Naive thymus-derived CD4-positive, alpha-beta T cell (primary cell): ENCODE results near the gene PDE3A. TPM values are rescaled to one million over a fixed set of nuclear protein-coding genes. Genes with fewer than 3 reads are reported as not detected.

Experiments
- ATAC-seq: fragments of 150-1000 bp; cut with Tn5 transposase; 2 replicates; pipeline ENCODE4 v1.10.0; 2021; ENCODE audit warnings: mild to moderate bottlenecking, moderate library complexity
- CTCF ChIA-PET: fragments of 350-600 bp; sonication (Branson Sonifier 250); formaldehyde crosslinking; loops from one replicate; lab custom pipeline; 2021; ENCODE audit warnings: antibody characterized with exemption; lab: Charles Lee
- POLR2A ChIA-PET: fragments of 350-600 bp; sonication (Branson Sonifier 250); formaldehyde crosslinking; loops from one replicate; lab custom pipeline; 2021; ENCODE audit warnings: antibody characterized with exemption, inconsistent platforms; lab: Charles Lee
- DNase-seq, 9 donors: peaks; one replicate each; pipeline versions ENCODE4 v3.0.0 to v3.0.0-alpha.2; 2020 to 2022; ENCODE audit warnings: mixed read lengths in 1 of 9
- H3K27ac ChIP-seq: one replicate; pipeline ENCODE4 v1.7.0; 2013; ENCODE audit warnings: mild to moderate bottlenecking, low read depth, low read length, moderate library complexity
- H3K27me3 ChIP-seq, 2 donors: one replicate each; pipeline ENCODE4 v1.7.0; 2013; ENCODE audit warnings: low read length in 2 of 2, mild to moderate bottlenecking in 2 of 2, moderate library complexity in 2 of 2; ENCODE audit not compliant: control insufficient read depth in 2 of 2, insufficient read depth in 2 of 2
- H3K36me3 ChIP-seq, 3 experiments: 1 replicate in 2 of 3; 2 replicates in 1 of 3; pipeline ENCODE4 v1.7.0; 2013; ENCODE audit warnings: low read length in 3 of 3, mild to moderate bottlenecking in 3 of 3, moderate library complexity in 1 of 3; ENCODE audit not compliant: insufficient read depth in 3 of 3, control insufficient read depth in 2 of 3
- H3K4me1 ChIP-seq, 2 donors: one replicate each; pipeline ENCODE4 v1.7.0; 2013; ENCODE audit warnings: low read length in 2 of 2, mild to moderate bottlenecking in 2 of 2, moderate library complexity in 1 of 2; ENCODE audit not compliant: control insufficient read depth in 2 of 2, insufficient read depth in 2 of 2
- H3K4me3 ChIP-seq: 2 replicates; pipeline ENCODE4 v1.7.0; 2013; ENCODE audit warnings: mild to moderate bottlenecking, low read length
- H3K9me3 ChIP-seq, 3 experiments: 1 replicate in 2 of 3; 2 replicates in 1 of 3; pipeline ENCODE4 v1.7.0; 2013; ENCODE audit warnings: low read length in 3 of 3; ENCODE audit not compliant: control insufficient read depth in 2 of 3
- H3K27ac Mint-ChIP-seq, 9 donors: one replicate each; pipeline ENCODE4 v1.8.0; 2020 to 2022; ENCODE audit warnings: mixed read lengths in 9 of 9, mild to moderate bottlenecking in 8 of 9, moderate library complexity in 5 of 9, inconsistent platforms in 2 of 9
- H3K27me3 Mint-ChIP-seq, 5 donors: one replicate each; pipeline ENCODE4 v1.8.0; 2021 to 2022; ENCODE audit warnings: mixed read lengths in 5 of 5, mild to moderate bottlenecking in 1 of 5
- H3K36me3 Mint-ChIP-seq, 5 donors: one replicate each; pipeline ENCODE4 v1.8.0; 2020 to 2022; ENCODE audit warnings: mixed read lengths in 5 of 5, mild to moderate bottlenecking in 3 of 5, inconsistent platforms in 1 of 5
- H3K4me1 Mint-ChIP-seq, 7 donors: one replicate each; pipeline ENCODE4 v1.8.0; 2020 to 2022; ENCODE audit warnings: mixed read lengths in 7 of 7, mild to moderate bottlenecking in 3 of 7, inconsistent platforms in 1 of 7
- H3K4me3 Mint-ChIP-seq, 10 donors: one replicate each; pipeline ENCODE4 v1.8.0; 2020 to 2022; ENCODE audit warnings: mild to moderate bottlenecking in 10 of 10, mixed read lengths in 10 of 10, moderate library complexity in 6 of 10, inconsistent platforms in 2 of 10
- H3K9me3 Mint-ChIP-seq, 11 donors: one replicate each; pipeline ENCODE4 v1.8.0; 2020 to 2022; ENCODE audit warnings: mixed read lengths in 11 of 11, mild to moderate bottlenecking in 4 of 11, inconsistent platforms in 1 of 11, moderate library complexity in 1 of 11
- intact Hi-C, 2 donors: fragments of 100-400 bp; cut with micrococcal nuclease; formaldehyde crosslinking; loops; one replicate each; pipeline ENCODE4 v1.15.1; 2023
- polyA plus RNA-seq, 2 donors: library from polyadenylated mRNA; unstranded; fragments of 300-500 nt; fragmentation: Illumina TruSeq; gene quantifications; one replicate each; pipeline ENCODE4 v1.2.3, GENCODE V29; 2021
- total RNA-seq, 6 experiments: library from RNA in 5 of 6; stranded (reverse) in 5 of 6; gene quantifications; 1 replicate in 5 of 6; 2 replicates in 1 of 6; pipeline ENCODE4 v1.2.3 and lab custom pipeline; 2021 to 2026

PDE3A gene
- total and polyA plus RNA-seq, 7 experiments from 2014 or later: 0.42 TPM; not detected in 6

DNA sequence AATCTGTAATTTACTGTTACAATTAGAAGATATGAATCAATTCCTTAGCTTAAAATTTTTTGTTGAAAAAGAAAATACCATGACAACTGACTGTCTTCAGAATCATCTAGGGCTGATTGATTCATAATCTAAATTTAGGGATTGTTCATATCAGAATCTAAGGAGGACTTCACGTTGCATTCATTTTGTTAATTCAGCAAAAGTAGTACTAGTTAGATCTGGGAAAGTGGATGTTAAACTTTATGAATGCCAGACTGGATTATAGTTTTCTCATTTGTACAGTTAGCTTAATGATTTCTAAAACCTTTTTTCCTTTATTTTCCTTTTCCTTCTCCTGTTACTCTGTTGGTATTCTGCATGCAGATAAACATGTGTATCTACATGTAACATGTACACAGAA is 135.5 kb downstream of the PDE3A start:
- CTCF ChIA-PET: no interaction called here
- ATAC-seq (no peak), DNase-seq (no peak)
- Histone ChIP-seq H3K9me3 (no peaks in the 10 kb centered on the region), H3K4me3 (no peak overlapping the region), H3K36me3 (no peaks in the 10 kb centered on the region), H3K27ac (no peak overlapping the region), H3K27me3 (no peaks in the 10 kb centered on the region), H3K4me1 (no peaks in the 10 kb centered on the region)
- Mint-ChIP-seq H3K4me1 (no peaks in the 10 kb centered on the region), H3K36me3 (no peaks in the 10 kb centered on the region), H3K27ac (no peak overlapping the region), H3K4me3 (no peak overlapping the region), H3K9me3 (peaks cover 0 to 4% (median 0%) of the 10 kb centered on the region in 11 donors), H3K27me3 (no peaks in the 10 kb centered on the region)
- POLR2A ChIA-PET: no interaction called here
- intact Hi-C loops: no loop called here

GRCh38 chr12:20505056-20505455 is 136.7 kb downstream of the PDE3A start:
- no peak overlapping the region for H3K4me3 Mint-ChIP-seq
- H3K27me3 Mint-ChIP-seq: no peaks in the 10 kb centered on the region
- intact Hi-C loops: no loop called here
- Histone ChIP-seq H3K27me3 (no peaks in the 10 kb centered on the region), H3K4me1 (no peaks in the 10 kb centered on the region), H3K27ac (no peak overlapping the region), H3K36me3 (no peaks in the 10 kb centered on the region), H3K9me3 (no peaks in the 10 kb centered on the region), H3K4me3 (no peak overlapping the region)
- no peaks in the 10 kb centered on the region for H3K4me1 Mint-ChIP-seq
- DNase-seq: no peak
- ChIA-PET POLR2A (no interaction called here), CTCF (interaction anchor here (0.7 kb wide), 1 partner anchor 188 kb away, joined by 5 read pairs; no protein-coding TSS in a partner anchor)
- H3K27ac Mint-ChIP-seq: no peak overlapping the region
- H3K36me3 Mint-ChIP-seq: no peaks in the 10 kb centered on the region
- no peak for ATAC-seq
- H3K9me3 Mint-ChIP-seq: peaks cover 0 to 4% (median 0%) of the 10 kb centered on the region in 11 donors

GRCh38 chr12:20507056-20507455 is 138.7 kb downstream of the PDE3A start:
- Mint-ChIP-seq H3K27me3 (no peaks in the 10 kb centered on the region), H3K36me3 (no peaks in the 10 kb centered on the region), H3K4me3 (no peak overlapping the region), H3K9me3 (peaks cover 0 to 4% (median 0%) of the 10 kb centered on the region in 11 donors), H3K27ac (no peak overlapping the region), H3K4me1 (no peaks in the 10 kb centered on the region)
- H3K9me3 ChIP-seq: no peaks in the 10 kb centered on the region
- intact Hi-C loops: no loop called here
- H3K36me3 ChIP-seq: no peaks in the 10 kb centered on the region
- no peak overlapping the region for H3K4me3 ChIP-seq
- ATAC-seq: no peak
- DNase-seq: no peak
- ChIA-PET CTCF (no interaction called here), POLR2A (no interaction called here)
- H3K4me1 ChIP-seq: no peaks in the 10 kb centered on the region
- H3K27ac ChIP-seq: no peak overlapping the region
- no peaks in the 10 kb centered on the region for H3K27me3 ChIP-seq

GRCh38 chr12:20507711-20508110 is 139.4 kb downstream of the PDE3A start:
- CTCF ChIA-PET: no interaction called here
- no peak for DNase-seq
- Histone ChIP-seq H3K4me1 (no peaks in the 10 kb centered on the region), H3K27ac (no peak overlapping the region), H3K4me3 (no peak overlapping the region), H3K27me3 (no peaks in the 10 kb centered on the region), H3K9me3 (no peaks in the 10 kb centered on the region), H3K36me3 (no peaks in the 10 kb centered on the region)
- Mint-ChIP-seq H3K4me3 (no peak overlapping the region), H3K36me3 (no peaks in the 10 kb centered on the region), H3K27ac (no peak overlapping the region), H3K27me3 (no peaks in the 10 kb centered on the region), H3K9me3 (peaks cover 0 to 4% (median 0%) of the 10 kb centered on the region in 11 donors), H3K4me1 (no peaks in the 10 kb centered on the region)
- intact Hi-C loops: no loop called here
- no peak for ATAC-seq
- POLR2A ChIA-PET: no interaction called here

DNA sequence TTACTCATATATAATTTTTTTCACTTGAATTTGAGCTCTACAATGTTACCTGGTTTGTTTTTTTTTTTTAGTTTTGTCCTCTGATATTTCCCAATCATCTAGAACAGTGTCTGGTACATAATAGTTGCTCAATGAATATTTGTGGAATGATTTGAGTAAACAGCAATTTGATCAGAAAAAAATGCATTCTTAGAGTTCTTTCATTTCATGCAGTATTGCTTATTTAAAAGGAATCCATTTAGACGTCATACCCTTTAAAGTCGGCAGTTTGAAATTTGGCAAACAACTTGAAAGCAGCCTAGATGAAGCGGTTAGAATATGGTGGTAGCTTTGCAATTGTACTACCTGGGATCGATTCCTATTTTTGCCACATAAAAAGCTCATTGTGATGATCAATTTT is 140.0 kb downstream of the PDE3A start:
- Mint-ChIP-seq H3K27me3 (no peaks in the 10 kb centered on the region), H3K4me3 (no peak overlapping the region), H3K9me3 (peaks cover 0 to 4% (median 0%) of the 10 kb centered on the region in 11 donors), H3K27ac (no peak overlapping the region), H3K4me1 (no peaks in the 10 kb centered on the region), H3K36me3 (no peaks in the 10 kb centered on the region)
- H3K4me1 ChIP-seq: no peaks in the 10 kb centered on the region
- DNase-seq (no peak), ATAC-seq (no peak)
- POLR2A ChIA-PET: no interaction called here
- H3K36me3 ChIP-seq: no peaks in the 10 kb centered on the region
- H3K27me3 ChIP-seq: no peaks in the 10 kb centered on the region
- no peak overlapping the region for H3K4me3 ChIP-seq
- intact Hi-C loops: no loop called here
- H3K9me3 ChIP-seq: no peaks in the 10 kb centered on the region
- CTCF ChIA-PET: no interaction called here
- H3K27ac ChIP-seq: no peak overlapping the region

DNA sequence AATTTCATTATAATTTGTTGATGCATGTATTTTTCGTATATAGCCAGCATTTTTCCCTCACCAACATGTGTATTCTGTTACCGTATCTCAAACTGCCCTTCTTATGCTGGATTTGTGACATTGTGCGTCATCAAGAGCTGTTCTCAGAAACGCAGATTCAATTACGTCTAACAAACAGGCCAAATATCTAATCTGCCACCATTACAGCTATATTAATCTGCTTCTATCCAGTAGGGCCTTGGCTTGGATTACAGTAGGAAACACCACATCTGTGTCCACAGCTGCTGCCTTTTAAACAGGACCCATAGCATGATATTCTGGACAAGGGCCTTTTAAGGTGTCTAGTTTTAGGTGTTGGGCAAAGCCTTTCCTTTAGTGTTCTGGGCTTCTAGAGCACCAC is 140.6 kb downstream of the PDE3A start:
- no peaks in the 10 kb centered on the region for H3K9me3 ChIP-seq
- no peak overlapping the region for H3K27ac Mint-ChIP-seq
- H3K27me3 Mint-ChIP-seq: no peaks in the 10 kb centered on the region
- no peak overlapping the region for H3K27ac ChIP-seq
- intact Hi-C loops: no loop called here
- ChIA-PET POLR2A (no interaction called here), CTCF (no interaction called here)
- H3K27me3 ChIP-seq: no peaks in the 10 kb centered on the region
- peaks cover 0 to 4% (median 0%) of the 10 kb centered on the region in 11 donors for H3K9me3 Mint-ChIP-seq
- H3K4me3 ChIP-seq: no peak overlapping the region
- no peak overlapping the region for H3K4me3 Mint-ChIP-seq
- no peaks in the 10 kb centered on the region for H3K36me3 Mint-ChIP-seq
- H3K4me1 Mint-ChIP-seq: no peaks in the 10 kb centered on the region
- H3K36me3 ChIP-seq: no peaks in the 10 kb centered on the region
- ATAC-seq: no peak
- H3K4me1 ChIP-seq: no peaks in the 10 kb centered on the region
- no peak for DNase-seq

- intact Hi-C loops: no loop called here
- Histone ChIP-seq H3K4me1 (no peaks in the 10 kb centered on the region), H3K27ac (no peak overlapping the region), H3K4me3 (no peak overlapping the region), H3K9me3 (no peaks in the 10 kb centered on the region), H3K36me3 (no peaks in the 10 kb centered on the region), H3K27me3 (no peaks in the 10 kb centered on the region)
- no peaks in the 10 kb centered on the region for H3K27me3 Mint-ChIP-seq
- no peak overlapping the region for H3K27ac Mint-ChIP-seq
- no peak overlapping the region for H3K4me3 Mint-ChIP-seq
- ChIA-PET CTCF (no interaction called here), POLR2A (no interaction called here)
- H3K9me3 Mint-ChIP-seq: peaks cover 0 to 4% (median 0%) of the 10 kb centered on the region in 11 donors
- no peaks in the 10 kb centered on the region for H3K36me3 Mint-ChIP-seq
- ATAC-seq (no peak), DNase-seq (no peak)
- H3K4me1 Mint-ChIP-seq: no peaks in the 10 kb centered on the region
Observed at GRCh38 chr12:20510811-20511210, 142.5 kb downstream of the PDE3A start.
